Measurements from ENCODE around the gene ITPK1.

ITPK1 gene

DNA sequence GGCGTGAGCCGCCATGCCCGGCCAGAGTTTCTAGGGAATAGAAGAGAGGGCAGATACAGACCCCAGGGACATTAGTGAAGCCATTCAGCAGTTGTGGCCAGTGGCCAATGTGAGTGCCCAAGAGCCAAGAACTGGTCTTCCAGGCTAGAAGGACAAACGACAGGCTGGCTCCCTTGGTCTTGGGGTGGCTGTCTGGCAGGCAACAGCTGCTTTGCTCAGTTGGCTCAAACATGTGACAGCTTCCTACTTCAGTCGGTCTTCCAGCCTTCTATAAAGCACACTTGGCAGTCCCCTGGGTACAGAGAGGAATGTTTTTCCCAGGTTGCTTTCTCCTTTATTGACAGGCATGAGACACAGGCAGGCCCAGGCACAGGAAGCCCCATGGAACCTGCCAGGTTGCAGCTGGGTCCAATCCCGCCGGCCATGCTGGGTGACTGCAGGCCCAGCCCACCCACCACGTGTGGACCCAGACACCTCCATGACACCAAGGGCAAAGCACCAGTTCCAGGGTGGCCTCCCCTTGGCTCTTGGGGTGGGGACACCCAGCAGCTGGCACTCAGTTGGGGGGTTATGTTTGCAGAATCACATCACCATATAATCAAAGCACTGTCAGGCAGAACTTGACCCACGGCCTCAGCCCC is 177.4 kb downstream of the ITPK1 start:
- DNase-seq (ENCODE audit: low read depth in 2 of 2), result no peak

DNA sequence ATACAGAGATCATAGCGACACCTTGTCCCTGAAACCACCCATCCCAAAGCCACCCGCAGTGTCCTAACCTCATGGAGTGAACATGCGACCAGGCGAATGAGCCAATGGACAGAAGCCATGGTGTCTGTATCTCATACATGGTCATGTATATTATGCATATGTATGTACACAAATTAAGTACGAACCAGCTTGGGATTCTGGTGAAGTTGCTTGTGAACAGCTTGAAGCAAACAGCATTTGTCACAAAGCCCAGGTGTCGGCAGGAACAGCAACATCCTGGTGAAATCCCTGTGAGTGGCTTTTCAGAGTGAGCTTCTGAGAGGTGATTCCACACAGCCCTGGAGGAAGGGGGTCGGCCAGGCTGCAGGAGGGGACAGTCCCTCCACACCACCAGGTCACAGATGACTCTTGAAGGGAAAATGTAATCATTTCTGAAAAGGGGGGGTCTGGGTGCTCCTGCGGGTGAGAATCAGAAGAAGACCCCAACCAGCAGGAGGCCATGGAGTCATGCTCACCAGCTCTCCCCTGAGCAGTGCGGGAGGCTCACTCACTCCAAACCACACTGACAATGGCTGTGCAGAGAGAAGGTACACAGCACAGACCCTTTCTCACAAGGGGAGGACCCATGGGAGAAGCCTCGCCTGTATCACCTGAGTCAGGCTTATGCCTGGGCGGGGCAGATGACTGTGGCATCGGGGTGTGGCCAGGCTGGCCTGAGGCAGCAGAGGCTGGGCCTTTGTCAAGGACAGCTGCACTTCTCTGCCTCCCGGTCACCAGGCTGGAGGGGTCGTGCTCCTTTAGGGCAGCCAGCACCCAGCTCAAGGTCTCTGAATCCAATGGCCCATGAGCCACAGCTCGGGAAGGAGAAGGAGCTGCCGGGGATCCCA is 178.4 kb downstream of the ITPK1 start:
- no peak for DNase-seq (ENCODE audit: low read depth in 2 of 2)

DNA sequence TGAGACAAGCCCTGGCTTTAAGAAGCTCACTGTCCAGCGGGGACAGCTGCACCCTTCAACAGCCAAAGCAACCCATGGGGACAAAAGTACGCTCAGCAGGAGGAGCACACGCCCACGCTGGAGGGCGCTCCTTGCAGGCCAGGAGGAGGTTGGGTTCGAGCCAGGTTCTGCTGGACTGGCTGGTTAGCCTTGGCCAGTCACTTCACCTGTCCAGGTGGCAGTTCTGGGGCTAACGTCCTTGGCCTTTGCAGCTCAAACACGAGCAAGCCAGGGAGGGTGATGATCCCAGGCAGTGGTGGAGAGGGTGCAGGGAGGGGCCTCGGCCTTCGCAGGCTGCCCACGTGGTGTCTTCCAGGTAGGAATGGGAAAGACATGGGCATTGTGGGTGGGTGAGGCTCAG is 179.6 kb downstream of the ITPK1 start:
- DNase-seq (ENCODE audit: low read depth in 2 of 2), result no peak

DNA sequence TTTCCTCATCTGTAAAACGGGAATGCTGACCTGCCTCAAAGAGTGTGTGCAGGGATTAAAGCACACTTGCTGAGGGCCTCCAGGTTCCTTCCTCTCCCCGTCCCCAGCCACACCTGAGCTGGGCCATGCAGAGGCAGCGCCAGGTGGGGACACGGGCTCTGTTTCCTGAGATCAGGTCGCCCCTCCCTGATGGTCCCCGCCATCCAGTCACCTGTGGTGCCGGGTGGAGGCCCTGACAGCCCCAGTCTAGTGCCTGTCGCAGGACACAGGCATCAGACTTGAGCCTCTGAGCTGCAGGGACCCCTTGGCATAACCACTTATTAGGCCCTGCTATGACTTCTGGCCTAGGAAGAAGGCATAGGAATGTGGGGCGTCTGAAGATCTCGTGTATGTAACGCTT is 180.3 kb downstream of the ITPK1 start:
- DNase-seq (ENCODE audit: low read depth in 2 of 2), result no peak

DNA sequence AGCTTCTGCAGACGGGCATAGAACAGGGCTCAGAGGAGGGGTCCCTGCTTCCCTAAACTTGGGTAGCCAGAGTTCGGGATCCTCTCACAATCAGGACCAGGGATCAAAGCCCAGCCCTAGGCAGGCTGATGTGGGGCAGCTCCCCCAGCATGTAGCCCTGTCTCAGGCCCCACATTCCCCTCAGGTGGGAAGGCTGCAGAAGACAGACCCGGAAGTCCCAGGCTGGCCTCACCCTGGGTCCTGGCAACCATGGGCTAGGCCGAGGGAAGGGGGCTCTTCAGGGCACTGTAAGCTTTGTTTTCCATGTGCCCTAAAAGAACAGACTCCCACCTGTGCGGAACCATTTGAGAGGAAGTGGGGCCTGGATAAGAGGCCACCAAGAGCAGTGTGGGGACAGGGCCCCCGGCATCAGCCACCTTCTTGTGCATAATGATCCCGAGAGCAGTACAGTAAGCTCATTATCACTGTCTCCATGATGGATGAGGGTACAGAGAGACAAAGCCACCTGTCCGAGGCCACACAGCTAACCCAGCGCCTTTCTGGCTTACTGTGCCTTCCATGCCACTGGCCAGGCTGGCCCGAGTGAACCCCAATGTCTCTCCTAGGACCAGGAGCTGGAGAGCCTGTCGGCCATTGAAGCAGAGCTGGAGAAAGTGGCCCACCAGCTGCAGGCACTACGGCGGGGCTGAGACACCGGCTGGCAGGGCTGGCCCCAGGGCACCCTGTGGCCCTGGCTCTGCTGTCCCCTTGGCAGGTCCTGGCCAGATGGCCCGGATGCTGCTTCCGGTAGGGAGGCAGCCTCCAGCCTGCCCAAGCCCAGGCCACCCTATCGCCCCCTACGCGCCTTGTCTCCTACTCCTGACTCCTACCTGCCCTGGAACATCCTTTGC is 181.3 kb downstream of the ITPK1 start:
- DNase-seq (ENCODE audit: low read depth in 2 of 2), result no peak

DNA sequence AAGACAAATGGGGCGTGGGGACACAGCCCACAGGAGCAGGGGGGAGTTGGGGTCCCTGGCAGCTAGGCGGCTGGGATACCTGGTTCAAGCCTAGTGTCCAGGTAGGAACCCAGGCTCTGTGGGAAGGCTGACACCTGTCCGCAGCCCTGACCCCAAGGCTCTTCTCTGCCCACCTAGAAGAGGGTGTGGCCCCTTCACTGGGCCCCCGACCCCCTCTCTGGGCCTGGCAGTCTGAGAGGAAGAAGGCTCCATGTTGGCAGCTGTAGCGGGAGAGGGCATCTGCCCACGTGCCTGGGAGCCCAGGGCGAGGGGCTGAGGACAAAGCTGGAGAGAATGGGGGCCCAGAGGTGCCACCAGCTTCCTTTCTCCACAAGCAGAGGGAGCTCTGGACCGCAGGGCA is 182.2 kb downstream of the ITPK1 start:
- no peak for DNase-seq (ENCODE audit: low read depth in 2 of 2)

DNA sequence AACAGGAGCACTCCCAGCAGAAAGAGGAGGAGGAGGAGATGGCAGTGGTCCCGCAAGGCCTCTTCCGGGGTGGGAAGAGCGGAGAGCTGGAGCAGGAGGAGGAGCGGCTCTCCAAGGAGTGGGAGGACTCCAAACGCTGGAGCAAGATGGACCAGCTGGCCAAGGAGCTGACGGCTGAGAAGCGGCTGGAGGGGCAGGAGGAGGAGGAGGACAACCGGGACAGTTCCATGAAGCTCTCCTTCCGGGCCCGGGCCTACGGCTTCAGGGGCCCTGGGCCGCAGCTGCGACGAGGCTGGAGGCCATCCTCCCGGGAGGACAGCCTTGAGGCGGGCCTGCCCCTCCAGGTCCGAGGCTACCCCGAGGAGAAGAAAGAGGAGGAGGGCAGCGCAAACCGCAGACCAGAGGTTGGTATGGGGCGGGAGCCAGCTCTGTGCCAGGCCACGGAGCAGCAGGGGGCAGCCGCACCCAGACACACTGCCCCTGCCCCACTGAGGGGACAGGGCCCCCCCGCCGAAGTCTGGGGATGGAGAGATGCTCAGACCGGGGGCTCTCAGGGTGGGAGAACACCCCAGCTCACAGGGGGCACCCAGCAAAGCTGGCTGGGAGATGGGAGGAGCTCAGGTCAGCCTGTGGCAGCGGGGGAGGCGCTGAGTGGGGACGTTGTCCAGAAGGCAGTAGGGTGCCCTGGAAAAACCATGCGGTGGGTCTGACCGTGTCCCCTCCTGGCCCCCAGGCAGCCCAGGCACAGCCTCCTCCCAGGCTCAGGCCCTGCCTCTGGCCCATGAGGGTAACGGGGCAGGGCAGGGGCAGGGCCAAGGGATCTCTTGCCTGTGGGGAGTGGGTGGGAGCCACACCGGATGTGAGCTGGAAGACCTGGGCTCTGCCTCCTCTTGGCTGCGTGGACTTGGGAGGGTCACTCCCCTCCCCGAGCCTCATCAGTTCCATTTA is 183.0 kb downstream of the ITPK1 start:
- DNase-seq (ENCODE audit: low read depth in 2 of 2), result no peak

DNA sequence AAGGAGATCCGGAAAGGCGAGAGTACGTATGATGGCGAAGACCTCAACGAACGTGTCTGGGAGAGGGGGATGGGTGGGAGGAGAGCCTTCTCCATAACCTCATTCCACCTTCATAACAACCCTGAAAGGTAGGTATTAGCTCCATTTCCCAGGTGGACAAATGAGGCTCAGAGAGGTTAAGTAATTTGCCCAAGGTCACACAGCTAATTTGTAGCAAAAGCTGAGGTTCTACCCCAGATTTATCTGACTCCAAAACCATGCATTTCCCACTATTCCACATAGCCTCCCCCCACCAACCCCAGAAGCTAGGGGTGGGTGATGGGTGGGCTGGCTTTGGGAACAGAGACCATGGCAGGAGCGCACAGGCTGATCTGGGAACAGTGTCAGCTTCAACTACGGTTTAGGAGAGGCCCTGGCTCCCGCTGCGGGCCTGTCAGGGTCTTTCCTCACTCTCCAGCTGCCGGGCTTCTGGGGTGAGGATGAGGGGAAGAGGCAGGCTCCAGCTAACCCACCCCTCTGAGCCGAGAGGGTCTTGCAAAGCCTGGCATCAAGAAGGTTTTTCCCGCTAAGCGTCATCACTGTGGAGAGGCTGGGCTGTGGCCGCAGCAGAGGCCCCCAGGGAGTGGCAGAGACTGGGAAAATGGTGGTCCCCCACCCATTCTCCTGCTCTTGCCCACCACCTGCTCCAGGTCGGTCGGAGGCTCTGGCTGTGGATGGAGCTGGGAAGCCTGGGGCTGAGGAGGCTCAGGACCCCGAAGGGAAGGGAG is 183.9 kb downstream of the ITPK1 start:
- DNase-seq (ENCODE audit: low read depth in 2 of 2), result no peak

DNA sequence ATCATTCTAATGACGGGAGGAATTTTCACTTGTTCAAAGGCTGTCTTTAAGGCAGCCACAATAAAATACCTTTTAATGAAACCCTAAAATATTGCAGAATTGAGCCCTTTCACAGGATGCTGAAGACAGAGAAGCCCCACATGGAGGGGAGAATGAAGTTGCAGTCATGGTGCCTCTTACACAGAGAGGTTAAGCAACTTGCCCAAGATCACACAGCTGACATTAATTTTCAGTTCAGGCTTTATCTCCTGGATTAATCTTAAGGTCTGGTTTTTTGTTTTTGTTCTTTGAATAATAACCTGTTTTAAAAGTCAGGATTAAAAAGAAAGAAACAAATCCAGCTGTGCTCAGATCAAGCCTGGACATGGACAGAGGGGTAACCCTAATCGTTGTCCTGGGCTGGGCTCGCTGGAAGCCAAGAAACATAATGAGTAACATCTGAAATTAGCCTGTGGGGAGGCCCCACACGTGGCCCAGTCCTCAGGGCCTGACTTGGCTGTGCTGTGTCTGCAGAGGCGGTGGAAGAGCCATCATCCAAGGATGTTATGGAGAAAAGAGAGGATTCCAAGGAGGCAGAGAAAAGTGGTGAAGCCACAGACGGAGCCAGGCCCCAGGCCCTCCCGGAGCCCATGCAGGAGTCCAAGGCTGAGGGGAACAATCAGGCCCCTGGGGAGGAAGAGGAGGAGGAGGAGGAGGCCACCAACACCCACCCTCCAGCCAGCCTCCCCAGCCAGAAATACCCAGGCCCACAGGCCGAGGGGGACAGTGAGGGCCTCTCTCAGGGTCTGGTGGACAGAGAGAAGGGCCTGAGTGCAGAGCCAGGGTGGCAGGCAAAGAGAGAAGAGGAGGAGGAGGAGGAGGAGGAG is 184.8 kb downstream of the ITPK1 start:
- DNase-seq (ENCODE audit: low read depth in 2 of 2), result no peak

DNA sequence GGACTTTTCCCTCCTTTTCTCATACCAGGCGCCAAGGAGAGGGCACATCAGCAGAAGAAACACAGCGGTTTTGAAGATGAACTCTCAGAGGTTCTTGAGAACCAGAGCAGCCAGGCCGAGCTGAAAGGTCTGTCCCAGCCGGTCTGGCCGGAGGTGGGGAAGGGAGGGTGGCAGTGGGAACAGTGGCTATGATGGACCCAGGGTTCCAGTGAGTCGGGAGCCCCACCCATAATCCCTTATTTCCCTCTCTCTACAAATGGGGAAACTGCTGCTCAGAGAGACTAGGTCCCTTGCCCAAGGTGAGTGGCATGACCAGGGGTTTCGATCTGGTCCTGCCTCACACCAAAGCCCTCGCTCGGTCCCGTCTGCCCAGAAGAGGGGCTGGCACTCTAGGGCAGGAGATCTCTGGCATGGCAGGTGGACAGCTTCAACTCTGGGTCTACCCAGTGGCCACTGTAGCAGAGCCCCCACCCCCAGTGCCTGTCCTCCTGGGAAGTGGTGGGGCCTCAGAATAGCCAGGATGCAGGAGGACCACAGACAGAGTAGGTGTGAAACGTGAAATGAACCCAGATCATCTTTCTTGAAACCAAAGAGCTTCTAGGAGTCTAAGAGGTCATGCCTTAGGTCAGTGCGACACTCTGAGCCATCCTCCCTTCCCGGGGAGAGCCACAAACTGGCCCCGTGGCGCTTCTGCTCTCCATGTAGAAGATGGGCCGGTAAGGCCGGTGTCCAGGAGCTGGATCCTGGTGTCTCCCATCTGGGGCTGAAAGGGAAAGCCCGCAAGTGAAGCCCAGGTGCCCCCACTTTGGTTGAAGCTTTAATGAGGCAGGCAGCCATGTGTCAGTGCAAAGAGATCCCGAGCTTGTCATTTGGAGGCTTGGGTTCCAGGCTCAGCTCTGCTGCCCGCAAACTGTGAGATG is 185.8 kb downstream of the ITPK1 start:
- DNase-seq (ENCODE audit: low read depth in 2 of 2), result no peak

DNA sequence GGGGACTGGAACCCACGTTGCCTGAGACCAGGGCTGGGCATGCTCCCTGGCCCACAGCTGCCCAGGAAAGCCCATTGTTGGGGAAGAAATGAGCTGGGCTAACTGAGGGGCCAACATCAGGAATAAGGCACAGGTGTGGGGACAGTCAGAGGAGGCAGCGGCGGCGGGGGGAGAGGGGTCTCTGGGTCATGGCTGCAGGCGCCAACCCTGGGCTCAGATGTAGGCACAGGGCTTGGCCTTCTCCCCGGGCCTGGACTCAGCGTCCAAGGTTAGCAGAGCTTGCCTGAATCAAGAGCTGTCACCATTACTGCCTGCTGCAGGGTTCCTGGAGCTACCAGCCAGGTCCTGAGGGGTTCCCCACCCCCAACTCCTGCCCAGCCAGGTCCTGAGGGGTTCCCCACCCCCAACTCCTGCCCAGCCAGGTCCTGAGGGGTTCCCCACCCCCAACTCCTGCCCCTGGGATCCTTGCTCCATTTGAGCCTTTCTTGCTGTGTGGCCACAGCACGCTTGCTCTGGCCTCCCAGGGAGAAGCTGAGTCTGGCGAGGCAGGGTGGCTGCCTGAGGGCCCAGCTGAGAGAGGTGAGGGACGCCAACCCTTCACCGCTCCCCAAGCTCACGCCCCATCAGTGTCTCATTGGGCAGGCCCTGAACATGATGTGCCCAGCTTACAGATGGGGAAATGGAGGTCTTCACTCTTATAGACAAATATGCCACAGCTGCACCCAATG is 186.6 kb downstream of the ITPK1 start:
- no peak for DNase-seq (ENCODE audit: low read depth in 2 of 2)

DNA sequence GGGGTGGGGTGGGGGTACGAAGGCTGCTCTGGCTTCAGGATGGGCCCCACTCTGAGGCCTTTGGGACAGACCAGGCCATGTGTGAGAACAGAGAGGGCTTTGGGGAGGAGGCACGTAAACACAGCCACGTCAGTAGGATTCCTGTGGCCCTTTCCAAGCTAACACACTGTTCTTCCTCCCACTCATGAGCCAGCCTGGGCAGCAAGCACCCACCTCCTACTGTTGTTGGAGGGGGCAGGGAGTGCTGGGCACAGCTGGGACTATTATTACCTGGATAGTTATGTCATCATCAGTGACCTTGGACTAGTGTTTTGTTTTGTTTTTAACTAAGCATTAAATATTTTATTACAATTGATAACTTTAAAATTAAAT is 187.5 kb downstream of the ITPK1 start:
- DNase-seq (ENCODE audit: low read depth in 2 of 2), result no peak

DNA sequence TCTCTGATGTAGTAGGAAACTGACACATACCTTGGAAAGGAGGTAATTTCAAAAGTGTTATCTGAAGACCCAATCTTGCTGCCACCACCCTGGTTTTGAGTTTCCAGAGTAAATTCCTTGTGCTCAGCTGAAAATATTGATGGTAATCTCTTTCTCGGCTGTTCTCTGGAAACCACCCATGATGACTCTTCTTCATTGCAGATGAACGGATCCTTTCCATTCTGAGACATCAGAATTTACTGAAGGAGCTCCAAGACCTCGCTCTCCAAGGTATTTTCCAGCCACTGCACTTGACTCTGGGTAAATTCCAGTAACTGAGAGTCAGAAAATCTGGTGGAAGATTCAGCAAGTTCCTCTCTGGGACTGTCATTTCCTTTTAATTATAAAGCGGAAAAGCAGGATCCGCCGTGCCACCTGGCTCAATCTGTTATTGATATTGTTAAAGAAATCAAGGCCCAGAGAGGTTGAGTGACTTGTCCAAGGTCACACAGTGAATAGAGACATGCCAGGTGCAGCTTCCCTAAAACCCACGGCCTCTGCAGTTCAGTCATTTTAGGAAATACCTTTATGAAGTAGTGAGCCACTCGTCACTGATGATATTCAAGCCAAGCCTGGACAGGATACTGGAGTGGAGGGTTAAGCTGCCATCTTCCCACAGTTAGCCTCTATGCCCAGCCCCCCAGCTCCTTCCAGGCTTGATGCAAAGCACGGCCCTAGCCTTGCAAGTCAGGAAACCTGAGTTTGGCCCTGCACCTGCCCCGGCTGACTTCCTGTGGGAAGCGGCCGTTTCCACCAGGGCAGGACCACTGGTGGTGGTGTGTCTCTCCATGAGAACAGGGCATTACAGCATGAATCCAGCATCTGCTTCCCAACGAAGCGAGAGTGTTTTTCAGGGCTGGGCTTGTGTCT is 188.1 kb downstream of the ITPK1 start:
- no peak for DNase-seq (ENCODE audit: low read depth in 2 of 2)

DNA sequence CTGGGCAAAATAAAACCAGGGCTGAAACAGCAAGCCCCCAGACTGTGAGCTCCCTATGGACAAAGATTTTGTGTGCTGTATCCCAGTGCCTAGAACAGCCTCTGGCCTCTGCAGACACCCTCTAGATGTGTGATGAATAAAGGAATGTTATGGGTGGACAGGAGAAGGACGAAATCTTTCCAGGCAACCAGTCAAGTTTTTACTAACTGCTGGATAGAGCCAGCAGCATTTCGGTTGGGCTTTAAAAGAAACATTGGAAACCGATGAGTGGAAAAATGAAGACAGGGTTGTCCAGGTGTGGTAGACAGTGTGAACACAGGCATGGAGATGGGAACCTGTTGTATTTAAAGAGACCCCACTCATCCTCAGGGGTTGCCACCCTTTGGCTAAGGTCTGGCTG is 188.8 kb downstream of the ITPK1 start:
- DNase-seq (ENCODE audit: low read depth in 2 of 2), result no peak

DNA sequence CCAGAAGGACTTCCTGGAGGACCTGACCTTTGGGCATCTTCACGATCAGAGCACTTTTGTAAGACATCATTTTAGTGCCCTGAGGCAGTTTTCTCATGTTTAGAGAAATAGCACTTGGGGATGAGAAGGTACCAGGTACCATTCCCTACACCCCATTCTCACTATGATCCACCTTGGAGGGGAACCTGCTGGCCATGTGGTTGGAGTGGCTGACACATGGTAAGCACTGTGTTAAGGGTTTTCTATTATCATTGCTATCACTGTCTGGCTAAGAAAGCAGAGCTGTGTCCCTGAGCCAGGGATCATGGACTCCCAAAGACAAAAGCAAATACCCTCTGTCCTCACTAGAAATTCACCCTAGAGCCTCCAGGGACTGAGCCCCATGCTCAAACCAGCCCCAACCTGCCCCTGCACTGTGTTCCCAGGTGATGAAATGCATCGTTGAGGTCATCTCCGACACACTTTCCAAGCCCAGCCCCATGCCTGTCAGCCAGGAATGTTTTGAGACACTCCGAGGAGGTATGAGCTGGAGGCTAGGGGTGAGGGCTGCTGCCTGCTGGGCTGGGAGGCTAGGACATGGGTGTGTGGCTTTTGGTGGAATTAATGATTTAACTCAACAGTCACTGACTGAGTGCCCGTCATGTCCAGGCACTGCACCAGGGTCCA is 189.4 kb downstream of the ITPK1 start:
- no peak for DNase-seq (ENCODE audit: low read depth in 2 of 2)

DNA sequence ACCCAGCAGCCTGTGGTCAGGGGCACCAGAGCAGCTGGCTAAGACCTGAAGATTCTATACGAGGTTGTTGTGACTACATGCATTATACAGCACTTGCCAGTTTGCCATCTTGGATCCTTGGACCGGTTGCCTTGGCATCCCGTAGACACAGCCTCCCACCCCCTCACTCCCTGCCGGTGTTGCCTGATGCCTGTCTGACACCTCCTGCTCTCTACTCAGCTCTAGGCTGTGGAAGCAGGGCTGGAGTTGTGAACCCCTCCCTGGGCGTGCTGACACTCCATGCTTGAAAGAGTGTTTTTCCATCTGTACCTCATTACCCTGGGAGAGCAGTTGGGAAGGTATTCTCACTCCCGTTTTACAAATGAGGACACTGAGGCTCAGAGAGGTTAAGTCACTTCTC is 190.3 kb downstream of the ITPK1 start:
- no peak for DNase-seq (ENCODE audit: low read depth in 2 of 2)

All from fibroblast of skin of left quadriceps (primary cell).